Renal cortical epithelial cell (primary cell): Measurements from ENCODE around the gene TMCO1. TPM values are rescaled to one million over a fixed set of nuclear protein-coding genes. Genes with fewer than 3 reads are reported as not detected.
A peak's percentile ranks its signal among the peaks of the same experiment; 100 is the strongest.
"Not testable (repeated sequence)": the region's sequence is repeated elsewhere in the genome, so short reads cannot be mapped to it uniquely, and the experiment has no call there.

Experiments
- DNase-seq: peaks from one replicate; pipeline ENCODE4 v3.0.0-alpha.2; 2011; ENCODE audit warnings: low read depth
- total RNA-seq: library from RNA; depleted of rRNA; stranded (reverse); fragments of >200 nt; gene quantifications from 2 replicates; pipeline ENCODE4 v1.2.3, GENCODE V29; 2014

Gene TMCO1
- total RNA-seq, result 104 and 117 TPM in 2 replicates

DNA sequence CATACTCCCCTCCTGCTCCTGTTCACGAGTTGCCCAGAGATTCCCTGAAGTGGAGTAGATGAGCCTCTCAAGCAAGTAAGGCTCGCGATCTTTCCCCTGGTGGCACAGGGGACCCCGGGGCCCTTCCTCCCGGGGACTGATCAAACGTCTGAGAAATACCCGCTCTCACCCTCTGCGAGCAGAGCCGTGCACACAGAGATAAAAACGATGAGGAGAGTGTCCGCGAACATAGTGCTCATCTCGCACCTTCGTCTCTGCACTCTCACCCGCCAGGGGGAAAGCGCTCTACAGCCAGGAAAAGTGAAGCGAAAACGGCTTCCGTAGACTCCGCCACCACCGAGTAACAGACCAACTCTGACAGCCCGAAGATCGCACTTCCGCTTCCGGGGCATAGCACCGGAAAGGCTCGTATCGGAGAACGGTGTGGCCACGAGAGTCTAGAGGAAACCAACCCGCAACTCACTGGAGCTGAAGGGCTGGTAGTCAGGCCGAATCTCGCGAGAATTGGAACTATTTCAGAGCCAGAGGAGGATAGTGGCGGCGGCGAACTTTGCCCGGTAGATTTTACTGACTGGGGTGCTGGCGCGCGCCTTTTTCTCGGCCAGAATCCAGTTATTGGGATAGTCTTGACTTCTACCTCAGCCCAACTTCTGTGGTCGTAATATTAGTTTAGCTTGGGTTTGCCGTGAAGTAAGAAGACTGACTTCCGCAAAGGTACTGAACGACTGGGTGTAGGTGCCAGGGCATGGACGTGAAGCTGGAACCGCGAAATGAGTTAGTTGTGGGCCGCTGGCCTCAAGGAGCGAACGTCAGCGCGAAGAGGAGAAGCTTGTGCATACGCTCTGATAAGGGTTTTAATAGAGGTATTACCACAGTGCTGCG, at the start of gene TMCO1:
Gene TMCO1, minus strand, starts transcription at position 356 of the 882 bp plus-strand sequence. Its CDS starts 117 bp downstream, at position 239.
- DNase-seq, result peak; percentile 98

DNA sequence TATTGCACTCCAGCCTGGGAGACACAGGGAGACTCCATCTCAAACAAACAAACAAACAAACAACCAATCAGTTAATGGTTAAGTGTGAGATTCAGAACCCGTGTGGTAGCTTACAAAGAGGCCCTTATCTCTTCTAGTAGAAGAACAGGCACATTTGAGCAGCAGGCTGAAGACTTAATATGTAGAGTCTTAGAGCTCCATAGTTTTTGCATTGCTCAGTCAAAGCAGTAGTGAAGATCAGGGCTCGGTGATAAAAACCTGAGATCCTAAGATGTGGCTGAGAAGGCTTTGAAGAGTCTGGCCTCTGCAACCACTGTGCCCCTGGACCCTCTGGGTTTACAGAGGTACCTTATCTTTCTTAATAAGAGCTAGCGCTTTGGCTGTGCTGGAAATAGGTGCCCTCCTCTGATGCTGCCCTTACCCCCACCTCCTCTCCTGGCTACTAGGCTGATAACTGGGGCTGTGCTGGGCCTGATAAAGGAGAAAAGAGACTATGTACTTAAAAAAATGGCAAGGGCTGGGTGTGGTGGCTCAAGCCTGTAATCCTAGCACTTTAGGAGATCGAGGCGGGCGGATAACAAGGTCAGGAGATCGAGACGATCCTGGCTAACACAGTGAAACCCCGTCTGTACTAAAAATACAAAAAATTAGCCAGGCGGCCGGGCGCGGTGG, 48.3 kb upstream of the TMCO1 start:
- no peak for DNase-seq

- no peak for DNase-seq
Measured at GRCh38 chr1:165816157-165816556, 47.5 kb upstream of the TMCO1 start.

DNA sequence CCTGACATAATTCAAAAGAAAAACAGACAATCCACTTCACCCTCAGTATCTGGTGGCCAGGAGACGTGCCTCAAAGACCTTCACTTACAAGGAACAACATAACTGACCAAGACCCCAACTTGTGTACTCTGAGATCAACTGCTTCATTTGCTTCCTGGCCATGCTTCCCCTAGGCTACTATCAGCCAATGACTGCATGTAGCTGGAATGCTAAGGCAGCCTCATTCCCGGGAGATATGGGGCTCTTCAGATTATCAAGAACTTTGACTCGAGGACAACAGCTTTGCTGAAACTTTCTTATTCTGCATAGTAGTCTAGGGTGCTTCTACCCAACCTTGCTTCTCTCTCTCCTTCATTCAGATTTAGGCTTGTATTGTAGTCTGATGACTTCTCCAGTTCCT, 47.1 kb upstream of the TMCO1 start:
- DNase-seq, result no peak

- DNase-seq, result no peak
Measured at GRCh38 chr1:165807613-165808012, 38.9 kb upstream of the TMCO1 start.

DNA sequence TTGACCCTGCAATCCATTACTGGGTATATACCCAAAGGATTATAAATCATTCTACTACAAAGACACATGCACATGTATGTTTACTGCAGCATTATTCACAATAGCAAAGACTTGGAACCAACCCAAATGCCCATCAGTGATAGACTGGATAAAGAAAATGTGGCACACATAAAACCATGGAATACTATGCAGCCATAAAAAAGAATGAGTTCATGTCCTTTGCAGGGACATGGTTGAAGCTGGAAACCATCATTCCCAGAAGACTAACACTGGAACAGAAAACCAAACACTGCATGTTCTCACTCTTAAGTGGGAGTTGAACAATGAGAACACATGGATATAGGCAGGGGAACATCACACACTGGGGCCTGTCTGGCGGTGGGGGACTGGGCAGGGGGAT, 35.8 kb upstream of the TMCO1 start:
- not testable (repeated sequence) for DNase-seq

DNA sequence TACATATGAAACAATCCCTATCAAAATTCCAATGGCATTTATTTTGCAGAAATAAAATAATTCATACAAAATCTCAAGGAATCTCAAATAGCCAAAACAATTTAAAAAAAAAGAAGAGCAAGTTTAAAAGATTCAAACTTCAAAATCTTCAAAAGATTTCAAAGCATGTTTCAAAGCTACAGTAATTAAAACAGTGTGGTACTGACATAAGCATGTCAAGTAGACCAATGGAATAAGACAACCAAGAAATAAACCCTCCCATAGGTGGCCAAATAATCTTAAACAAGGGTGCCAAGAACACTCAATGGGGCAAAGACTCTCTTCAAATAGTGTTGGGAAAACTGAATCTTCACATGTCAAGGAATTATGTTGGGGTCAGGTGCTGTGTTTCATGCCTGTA, 30.7 kb upstream of the TMCO1 start:
- DNase-seq, result no peak

DNA sequence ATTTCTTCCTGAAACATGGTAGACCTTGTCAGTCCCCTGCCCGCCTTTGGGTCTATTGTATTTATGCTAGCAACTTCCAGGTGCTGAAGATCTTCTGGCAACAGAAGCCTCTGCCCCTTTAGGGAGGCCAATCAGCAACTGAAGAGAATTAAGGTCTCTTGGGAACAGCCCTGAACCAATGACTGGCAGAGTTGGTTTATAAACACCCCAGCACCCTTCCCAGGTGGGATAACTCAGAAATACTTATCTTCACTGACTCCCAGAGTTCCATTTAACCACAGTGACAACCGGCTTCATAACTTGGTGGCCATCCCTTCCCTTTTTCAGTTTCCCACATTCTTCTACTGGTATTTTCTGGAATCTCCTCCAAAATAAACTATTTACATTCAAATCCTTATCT, 27.2 kb upstream of the TMCO1 start:
- no peak for DNase-seq

GRCh38 chr1:165793951-165794350, 25.3 kb upstream of the TMCO1 start:
- DNase-seq, result peak; percentile 29

- DNase-seq, result no peak
Measured at GRCh38 chr1:165787741-165788140, 19.1 kb upstream of the TMCO1 start.

- not testable (repeated sequence) for DNase-seq
Measured at GRCh38 chr1:165783519-165783918, 14.9 kb upstream of the TMCO1 start.

DNA sequence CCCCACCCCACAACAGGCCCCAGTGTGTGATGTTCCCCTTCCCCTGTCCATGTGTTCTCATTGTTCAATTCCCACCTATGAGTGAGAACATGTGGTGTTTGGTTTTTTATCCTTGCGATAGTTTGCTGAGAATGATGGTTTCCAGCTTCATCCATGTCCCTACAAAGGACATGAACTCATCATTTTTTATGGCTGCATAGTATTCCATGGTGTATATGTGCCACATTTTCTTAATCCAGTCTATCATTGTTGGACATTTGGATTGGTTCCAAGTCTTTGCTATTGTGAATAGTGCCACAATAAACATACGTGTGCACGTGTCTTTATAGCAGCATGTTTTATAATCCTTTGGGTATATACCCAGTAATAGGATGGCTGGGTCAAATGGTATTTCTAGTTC, 9.5 kb upstream of the TMCO1 start:
- not testable (repeated sequence) for DNase-seq

- DNase-seq, result peak; percentile 87
Measured at GRCh38 chr1:165773324-165773965, 4.8 kb upstream of the TMCO1 start.

GRCh38 chr1:165772739-165773138, 4.1 kb upstream of the TMCO1 start:
- no peak for DNase-seq

GRCh38 chr1:165764277-165764676, 4.4 kb downstream of the TMCO1 start:
- no peak for DNase-seq

- DNase-seq, result peak; percentile 6
Measured at GRCh38 chr1:165763442-165763841, 5.2 kb downstream of the TMCO1 start.

DNA sequence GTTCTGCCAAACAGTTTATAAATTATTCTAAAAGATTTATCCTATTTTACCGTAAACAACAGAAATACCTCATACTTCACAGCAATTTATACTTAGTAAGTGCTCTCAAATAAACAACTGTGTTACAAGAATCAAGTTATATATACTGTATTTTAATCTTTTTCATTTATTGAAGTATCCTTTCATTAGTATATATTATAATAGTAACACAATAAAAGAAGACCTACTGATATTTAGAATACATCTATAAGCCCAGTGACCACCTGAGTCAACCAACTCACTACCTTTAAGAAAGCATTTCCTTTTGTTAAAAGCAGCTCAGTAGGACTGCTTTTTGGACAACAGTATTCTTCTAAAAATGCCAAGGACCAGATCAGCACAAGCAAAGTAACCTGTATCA, 5.9 kb downstream of the TMCO1 start:
- DNase-seq, result no peak

- no peak for DNase-seq
Measured at GRCh38 chr1:165759095-165759494, 9.6 kb downstream of the TMCO1 start.

DNA sequence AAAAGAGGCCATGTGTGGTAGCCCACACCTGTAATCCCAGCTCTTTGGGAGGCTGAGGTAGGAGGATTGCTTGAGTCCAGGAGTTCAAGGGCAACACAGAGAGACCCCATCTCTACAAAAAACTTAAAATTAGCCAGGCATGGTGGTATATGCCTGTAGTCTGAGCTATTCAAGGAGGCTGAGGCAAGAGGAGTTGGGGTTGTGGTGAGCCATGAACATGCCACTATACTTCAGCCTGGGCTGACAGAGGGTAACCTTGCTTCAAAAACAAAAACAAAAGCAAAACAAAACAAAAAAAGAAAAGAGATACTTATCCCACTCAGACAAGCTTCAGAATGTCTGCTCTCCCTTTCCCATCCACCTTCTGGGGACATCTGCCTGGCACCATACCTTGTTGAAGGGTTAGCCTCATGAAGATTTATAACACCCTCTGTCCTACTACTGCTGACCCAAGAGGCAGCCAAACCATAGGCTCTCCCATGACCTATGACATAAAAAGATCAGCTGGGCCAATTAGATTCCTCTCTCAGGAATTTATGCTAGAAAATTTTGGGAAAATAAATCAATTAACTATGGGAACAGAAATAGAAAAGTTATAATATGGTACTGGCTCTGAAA, 13.2 kb downstream of the TMCO1 start:
- no peak for DNase-seq

DNA sequence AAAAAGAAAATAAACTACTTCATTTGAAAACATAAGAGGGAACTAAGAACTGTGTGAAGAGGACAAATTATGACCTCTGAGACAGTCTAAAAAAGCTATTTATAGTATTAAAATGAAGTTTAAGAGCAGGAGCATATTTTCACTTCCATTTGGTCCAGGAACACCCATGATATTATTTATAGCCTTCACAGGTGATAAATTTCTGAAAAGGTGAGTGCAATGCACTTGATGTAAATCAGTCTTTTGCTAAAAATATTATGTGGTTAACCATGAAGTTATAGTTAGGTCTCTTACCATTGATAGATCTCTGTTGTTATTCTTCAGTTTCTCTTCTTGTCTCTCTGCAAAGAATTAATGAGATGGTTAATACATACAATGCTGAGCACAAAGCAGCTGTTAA, 14.7 kb downstream of the TMCO1 start:
- DNase-seq, result no peak

DNA sequence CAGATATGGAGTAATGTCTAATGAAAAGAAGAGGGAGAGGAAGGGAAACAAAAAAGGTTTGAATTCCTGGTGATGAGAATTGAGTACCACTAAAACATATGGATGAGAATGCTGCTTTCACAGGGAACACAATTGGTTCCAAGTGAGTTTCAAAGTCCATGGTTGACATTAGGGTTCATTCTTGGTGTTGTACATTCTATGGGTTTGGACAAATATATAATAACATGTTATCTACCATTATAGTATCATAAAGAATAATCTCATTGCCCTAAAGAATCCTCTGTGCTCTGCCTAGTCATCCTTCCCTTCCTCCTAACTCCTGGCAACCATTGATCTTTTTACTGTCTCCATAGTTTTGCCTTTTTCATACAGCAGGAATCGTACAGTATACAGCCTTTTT, 20.1 kb downstream of the TMCO1 start:
- no peak for DNase-seq
